SK-N-SH (cell line): Measurements from ENCODE around the gene KLF12. TPM values are rescaled to one million over a fixed set of nuclear protein-coding genes. Genes with fewer than 3 reads are reported as not detected.

Source experiments
- CTCF ChIA-PET: fragments of 300-600, 350-600 bp; formaldehyde crosslinking; extraction: SDS; loops from one replicate; lab custom pipeline; 2021; lab: Yijun Ruan, JAX
- POLR2A ChIA-PET: fragments of 350-600 bp; sonication (Branson Sonifier 250); formaldehyde crosslinking; extraction: SDS; loops from one replicate; lab custom pipeline; 2020; ENCODE audit warnings: antibody characterized with exemption, inconsistent platforms; lab: Yijun Ruan, JAX
- DNase-seq: peaks from one replicate; pipeline ENCODE4 v3.0.0; 2012
- H2AFZ ChIP-seq: fragments of 200-600 bp; sonication (generic); 2 replicates; pipeline ENCODE4 v1.8.1; 2016; ENCODE audit warnings: antibody characterized with exemption, mild to moderate bottlenecking, low read depth
- H3F3A ChIP-seq: fragments of 200-600 bp; sonication (generic); replicated peaks from 2 replicates; pipeline ENCODE3; 2016; ENCODE audit warnings: antibody characterized with exemption, mild to moderate bottlenecking; ENCODE audit not compliant: insufficient read depth
- H3K27ac ChIP-seq, 2 experiments: fragments of 200-500 bp in 1 of 2; fragments of 200-600 bp in 1 of 2; sonication (Bioruptor generic) in 1 of 2; sonication (generic), shearing (Covaris generic) in 1 of 2; 2 replicates each; pipeline versions ENCODE4 v1.5.1 to v1.6.1; 2014 to 2016; ENCODE audit warnings: low read depth in 2 of 2, inconsistent platforms in 1 of 2, low read length in 1 of 2, mild to moderate bottlenecking in 1 of 2, mixed read lengths in 1 of 2
- H3K27me3 ChIP-seq: fragments of 200-600 bp; sonication (generic), shearing (Covaris generic); 2 replicates; pipeline ENCODE4 v1.6.1; 2016; ENCODE audit warnings: mixed run types; ENCODE audit not compliant: insufficient read depth
- H3K36me3 ChIP-seq, 2 experiments: fragments of 200-500 bp in 1 of 2; fragments of 200-600 bp in 1 of 2; sonication (Bioruptor generic) in 1 of 2; sonication (generic) in 1 of 2; replicated peaks in 1 of 2; 2 replicates each; pipeline versions ENCODE3 to v1.5.1; 2014 to 2016; ENCODE audit warnings: low read length in 1 of 2, mild to moderate bottlenecking in 1 of 2; ENCODE audit not compliant: insufficient read depth in 2 of 2, control insufficient read depth in 1 of 2
- H3K4me1 ChIP-seq, 2 experiments: fragments of 200-500 bp in 1 of 2; fragments of 200-600 bp in 1 of 2; sonication (Bioruptor generic) in 1 of 2; sonication (generic), shearing (Covaris generic) in 1 of 2; 2 replicates each; pipeline versions ENCODE4 v1.5.1 to v1.6.1; 2014 to 2016; ENCODE audit warnings: low read depth in 1 of 2, low read length in 1 of 2, mixed run types in 1 of 2; ENCODE audit not compliant: insufficient read depth in 2 of 2, control insufficient read depth in 1 of 2
- H3K4me2 ChIP-seq: fragments of 200-600 bp; sonication (generic), shearing (Covaris generic); 2 replicates; pipeline ENCODE4 v1.6.1; 2017; ENCODE audit warnings: mixed run types
- H3K4me3 ChIP-seq, 2 experiments: fragments of 200-500 bp in 1 of 2; fragments of 200-600 bp in 1 of 2; sonication (Bioruptor generic) in 1 of 2; sonication (generic), shearing (Covaris generic) in 1 of 2; 2 replicates each; pipeline versions ENCODE4 v1.5.1 to v1.8.1; 2014 to 2016; ENCODE audit warnings: low read depth in 2 of 2, inconsistent platforms in 1 of 2, low read length in 1 of 2, mild to moderate bottlenecking in 1 of 2, mixed read lengths in 1 of 2, moderate library complexity in 1 of 2
- H3K79me2 ChIP-seq: fragments of 200-600 bp; sonication (generic); 2 replicates; pipeline ENCODE4 v1.8.1; 2017; ENCODE audit warnings: mild to moderate bottlenecking; ENCODE audit not compliant: insufficient read depth
- H3K9ac ChIP-seq: fragments of 200-600 bp; sonication (generic); 2 replicates; pipeline ENCODE4 v1.6.1; 2017; ENCODE audit warnings: mixed run types
- H3K9me2 ChIP-seq: fragments of 200-600 bp; sonication (generic); 2 replicates; pipeline ENCODE4 v1.6.1; 2017; ENCODE audit warnings: mixed run types
- H3K9me3 ChIP-seq: fragments of 200-600 bp; sonication (generic); 2 replicates; pipeline ENCODE4 v1.6.1; 2017; ENCODE audit warnings: mixed run types, mild to moderate bottlenecking, moderate library complexity
- H4K20me1 ChIP-seq: fragments of 200-600 bp; sonication (generic); 2 replicates; pipeline ENCODE4 v1.6.1; 2017; ENCODE audit warnings: mild to moderate bottlenecking, mixed run types; ENCODE audit not compliant: insufficient read depth
- CHD2 ChIP-seq: fragments of 150-350 bp; IDR thresholded peaks from 2 replicates; pipeline ENCODE4 v1.6.1; 2018; ENCODE audit warnings: low read length; ENCODE audit not compliant: partially characterized antibody
- EP300 ChIP-seq, 2 experiments: IDR thresholded peaks; 2 replicates each; pipeline versions ENCODE4 v1.4.0 to v1.6.1; 2012; ENCODE audit warnings: borderline replicate concordance in 1 of 2, low read depth in 1 of 2, low read length in 1 of 2
- EZH2phosphoT487 ChIP-seq: fragments of 200-600 bp; sonication (generic); IDR thresholded peaks from 2 replicates; pipeline ENCODE4 v1.6.1; 2017; ENCODE audit warnings: low read depth, mixed run types, mild to moderate bottlenecking, antibody characterized with exemption, moderate library complexity, borderline replicate concordance
- FOXJ3 ChIP-seq: sonication (generic); formaldehyde crosslinking; IDR thresholded peaks from 2 replicates; pipeline ENCODE4 v1.5.1; 2020; ENCODE audit warnings: mild to moderate bottlenecking, missing genetic modification reagents
- FOXM1 ChIP-seq: IDR thresholded peaks from 2 replicates; pipeline ENCODE4 v1.4.0; 2012; ENCODE audit warnings: low read depth, mild to moderate bottlenecking
- GATA2 ChIP-seq: sonication (generic); formaldehyde crosslinking; IDR thresholded peaks from 2 replicates; pipeline ENCODE4 v1.5.0; 2020; ENCODE audit warnings: mild to moderate bottlenecking, missing genetic modification reagents
- JUND ChIP-seq: IDR thresholded peaks from 2 replicates; pipeline ENCODE4 v1.4.0; 2012
- MEF2A ChIP-seq: IDR thresholded peaks from 2 replicates; pipeline ENCODE4 v1.4.0; 2012; ENCODE audit warnings: low read depth, borderline replicate concordance
- MXI1 ChIP-seq: IDR thresholded peaks from 2 replicates; pipeline ENCODE4 v1.6.1; 2012; ENCODE audit warnings: mild to moderate bottlenecking, low read depth, low read length, improper control_type of control experiment
- NFIC ChIP-seq: IDR thresholded peaks from 2 replicates; pipeline ENCODE4 v1.4.0; 2012; ENCODE audit warnings: borderline replicate concordance
- NRF1 ChIP-seq: IDR thresholded peaks from 2 replicates; pipeline ENCODE4 v1.6.1; 2012; ENCODE audit warnings: low read depth, mild to moderate bottlenecking, low read length
- RAD21 ChIP-seq: IDR thresholded peaks from 2 replicates; pipeline ENCODE4 v1.6.1; 2012; ENCODE audit warnings: mild to moderate bottlenecking, low read length
- RCOR1 ChIP-seq: fragments of 150-350 bp; IDR thresholded peaks from 2 replicates; pipeline ENCODE4 v1.6.1; 2017; ENCODE audit warnings: antibody characterized with exemption, low read length
- RFX5 ChIP-seq: IDR thresholded peaks from 2 replicates; pipeline ENCODE4 v1.6.1; 2012; ENCODE audit warnings: mild to moderate bottlenecking, improper control_type of control experiment, low read length
- RXRA ChIP-seq: IDR thresholded peaks from 2 replicates; pipeline ENCODE4 v1.4.0; 2012; ENCODE audit warnings: low read depth, mild to moderate bottlenecking, borderline replicate concordance
- SMC3 ChIP-seq: IDR thresholded peaks from 2 replicates; pipeline ENCODE4 v1.6.1; 2012; ENCODE audit warnings: low read depth, low read length, improper control_type of control experiment
- TCF12 ChIP-seq: IDR thresholded peaks from 2 replicates; pipeline ENCODE4 v1.4.0; 2012
- WGBS: methylation state at CpG from one replicate; pipeline ENCODE4 v1.1.6; 2017; ENCODE audit warnings: low lambda C conversion rate; 5-methylcytosine and 5-hydroxymethylcytosine counted together
- polyA plus RNA-seq, 3 experiments: library from polyadenylated mRNA; depleted of rRNA; stranded (reverse); fragments of >200 nt; gene quantifications; 2 replicates each; pipeline ENCODE4 v1.2.3, GENCODE V29; 2012
- TF ChIP-seq, protein P1 (sequence below): IDR thresholded peaks from 2 replicates; pipeline ENCODE4; 2012
- TF ChIP-seq, protein P2 (sequence below): fragments of 150-350 bp; IDR thresholded peaks from 2 replicates; pipeline ENCODE4 v1.6.1; 2016; ENCODE audit warnings: mild to moderate bottlenecking, low read depth, low read length
- TF ChIP-seq, protein P3 (sequence below): IDR thresholded peaks from 2 replicates; pipeline ENCODE4 v1.4.0; 2012; ENCODE audit warnings: low read depth, borderline replicate concordance
- TF ChIP-seq, protein P4 (sequence below): fragments of 150-350 bp; IDR thresholded peaks from 2 replicates; pipeline ENCODE4 v1.6.1; 2017; ENCODE audit warnings: antibody characterized with exemption, low read length, low read depth, borderline replicate concordance

KLF12 gene
- polyA plus RNA-seq, 1 of the 3 experiments (the other 2 are of a cell fraction): 2.4 TPM

DNA sequence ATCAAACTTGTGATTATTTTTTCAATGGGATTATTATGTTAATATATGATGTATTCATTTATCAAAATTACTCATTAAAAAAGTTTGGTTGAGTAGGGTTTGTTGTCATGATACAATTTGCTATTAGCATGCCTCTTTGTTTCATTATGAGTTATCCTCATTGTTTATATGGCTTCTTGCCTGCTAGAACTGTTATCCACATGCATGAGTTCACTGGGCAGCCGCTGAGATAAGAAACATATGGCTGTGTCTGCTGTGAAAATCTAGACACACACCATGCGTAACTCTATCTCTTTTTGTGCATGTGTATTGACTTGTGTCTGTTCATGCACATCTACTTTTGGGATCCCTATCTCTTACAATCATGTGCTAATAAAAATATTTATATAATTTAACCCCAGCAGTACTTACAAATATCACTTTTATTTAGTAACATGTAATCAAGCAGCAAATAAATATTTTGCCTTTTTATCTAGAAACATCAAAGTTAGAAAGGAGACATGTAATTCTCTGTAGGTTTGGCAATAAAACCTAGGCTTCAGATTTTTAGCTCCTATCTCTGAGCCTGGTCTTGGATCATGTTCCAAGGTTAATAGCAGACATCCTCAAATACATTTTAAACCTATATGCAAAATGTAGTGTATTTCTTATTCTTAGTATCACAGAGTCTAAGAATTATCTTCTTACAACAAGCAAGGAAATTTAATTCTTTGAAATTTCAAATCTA, 11.2 kb upstream of the KLF12 start:
- no peak overlapping the region for H3K4me2 ChIP-seq
- no peaks in the 10 kb centered on the region for H3K27me3 ChIP-seq
- H2AFZ ChIP-seq: no peak overlapping the region; the same call in 1 of the 2 replicates
- no peaks in the 10 kb centered on the region for H3K36me3 ChIP-seq
- H4K20me1 ChIP-seq: no peaks in the 10 kb centered on the region
- H3K9ac ChIP-seq: no peak overlapping the region
- no peak for TF ChIP-seq JUND
- peak in 1 of 2 experiments; percentile 87; a peak in 2 of 4 replicates for TF ChIP-seq EP300 (IDR thresholded peaks at IDR 0.05; ENCODE audit: borderline replicate concordance in 1 of 2, low read depth in 1 of 2, low read length in 1 of 2)
- peak; percentile 72 for TF ChIP-seq RCOR1
- TF ChIP-seq, protein P1, sequence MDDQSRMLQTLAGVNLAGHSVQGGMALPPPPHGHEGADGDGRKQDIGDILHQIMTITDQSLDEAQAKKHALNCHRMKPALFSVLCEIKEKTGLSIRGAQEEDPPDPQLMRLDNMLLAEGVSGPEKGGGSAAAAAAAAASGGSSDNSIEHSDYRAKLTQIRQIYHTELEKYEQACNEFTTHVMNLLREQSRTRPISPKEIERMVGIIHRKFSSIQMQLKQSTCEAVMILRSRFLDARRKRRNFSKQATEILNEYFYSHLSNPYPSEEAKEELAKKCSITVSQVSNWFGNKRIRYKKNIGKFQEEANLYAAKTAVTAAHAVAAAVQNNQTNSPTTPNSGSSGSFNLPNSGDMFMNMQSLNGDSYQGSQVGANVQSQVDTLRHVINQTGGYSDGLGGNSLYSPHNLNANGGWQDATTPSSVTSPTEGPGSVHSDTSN: no peak
- no peak for TF ChIP-seq FOXM1
- peak; percentile 69 for TF ChIP-seq TCF12
- peak; percentile 89 for TF ChIP-seq FOXJ3 (CRISPR knock-in tag)
- peak; percentile 34; the same call in 1 of the 2 replicates for TF ChIP-seq RAD21
- TF ChIP-seq MXI1: peak; percentile 85
- TF ChIP-seq GATA2: peak; percentile 92
- TF ChIP-seq SMC3: 0 out of 2 replicates have a peak, but pooled peaks have one; percentile 1
- no peak for TF ChIP-seq RFX5
- peak; percentile 68 for TF ChIP-seq CHD2
- peaks cover 3% of the 10 kb centered on the region for H3F3A ChIP-seq
- H3K27ac ChIP-seq: peak overlapping the region in 1 of 2 experiments; percentile 97; a peak in 2 of 4 replicates
- H3K4me1 ChIP-seq: peaks cover 0 to 13% of the 10 kb centered on the region in 2 experiments; a peak in 1 of 4 replicates
- no peak overlapping the region for H3K4me3 ChIP-seq
- 34% methylated on average over 2 of the region's 2 CpGs for WGBS
- DNase-seq: peak; percentile 70
- no peaks in the 10 kb centered on the region for H3K79me2 ChIP-seq
- H3K9me3 ChIP-seq: no peaks in the 10 kb centered on the region
- H3K9me2 ChIP-seq: no peaks in the 10 kb centered on the region
- POLR2A ChIA-PET: no interaction called here
- CTCF ChIA-PET: no interaction called here

DNA sequence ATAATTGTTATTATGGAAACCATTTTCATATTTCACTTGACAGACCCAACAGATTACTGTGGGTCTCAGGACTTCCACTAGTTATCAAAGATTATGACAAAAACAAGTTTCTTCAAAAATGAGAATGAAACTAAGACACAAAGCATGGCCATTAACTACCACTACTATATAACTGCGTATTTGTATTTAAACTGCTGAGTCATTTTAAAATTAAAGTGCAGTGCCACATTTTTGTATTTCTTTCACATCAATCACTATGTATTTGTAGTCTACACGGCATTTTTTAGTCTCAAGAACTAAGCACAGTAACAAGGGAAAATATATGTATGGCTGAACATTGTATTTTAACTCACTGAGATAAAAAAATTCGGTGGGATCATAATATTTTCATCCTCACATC, 10.1 kb upstream of the KLF12 start:
- H3K9me2 ChIP-seq: no peaks in the 10 kb centered on the region; the same call in 1 of the 2 replicates
- ChIA-PET CTCF (no interaction called here), POLR2A (no interaction called here)
- no peaks in the 10 kb centered on the region for H4K20me1 ChIP-seq
- WGBS: 78% methylated on average over 3 of the region's 3 CpGs
- DNase-seq: no peak
- peaks cover 3% of the 10 kb centered on the region for H3F3A ChIP-seq
- peaks cover 0 to 13% of the 10 kb centered on the region in 2 experiments; a peak in 1 of 4 replicates for H3K4me1 ChIP-seq
- H3K9me3 ChIP-seq: no peaks in the 10 kb centered on the region
- no peaks in the 10 kb centered on the region for H3K27me3 ChIP-seq
- H3K79me2 ChIP-seq: no peaks in the 10 kb centered on the region
- H3K4me3 ChIP-seq: no peak overlapping the region
- peak overlapping the region in 1 of 2 experiments; percentile 97; a peak in 2 of 4 replicates for H3K27ac ChIP-seq
- H2AFZ ChIP-seq: no peak overlapping the region
- H3K36me3 ChIP-seq: no peaks in the 10 kb centered on the region
- no peak overlapping the region for H3K4me2 ChIP-seq
- H3K9ac ChIP-seq: no peak overlapping the region
- no peak for TF ChIP-seq EZH2phosphoT487
- TF ChIP-seq JUND: no peak
- no peak for TF ChIP-seq SMC3
- no peak for TF ChIP-seq NRF1
- no peak for TF ChIP-seq CHD2
- TF ChIP-seq, protein P2, sequence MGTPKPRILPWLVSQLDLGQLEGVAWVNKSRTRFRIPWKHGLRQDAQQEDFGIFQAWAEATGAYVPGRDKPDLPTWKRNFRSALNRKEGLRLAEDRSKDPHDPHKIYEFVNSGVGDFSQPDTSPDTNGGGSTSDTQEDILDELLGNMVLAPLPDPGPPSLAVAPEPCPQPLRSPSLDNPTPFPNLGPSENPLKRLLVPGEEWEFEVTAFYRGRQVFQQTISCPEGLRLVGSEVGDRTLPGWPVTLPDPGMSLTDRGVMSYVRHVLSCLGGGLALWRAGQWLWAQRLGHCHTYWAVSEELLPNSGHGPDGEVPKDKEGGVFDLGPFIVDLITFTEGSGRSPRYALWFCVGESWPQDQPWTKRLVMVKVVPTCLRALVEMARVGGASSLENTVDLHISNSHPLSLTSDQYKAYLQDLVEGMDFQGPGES: no peak
- TF ChIP-seq EP300 (IDR thresholded peaks at IDR 0.05; ENCODE audit: borderline replicate concordance in 1 of 2, low read depth in 1 of 2, low read length in 1 of 2): no peak
- no peak for TF ChIP-seq GATA2
- no peak for TF ChIP-seq MXI1
- no peak for TF ChIP-seq RFX5
- TF ChIP-seq, protein P3, sequence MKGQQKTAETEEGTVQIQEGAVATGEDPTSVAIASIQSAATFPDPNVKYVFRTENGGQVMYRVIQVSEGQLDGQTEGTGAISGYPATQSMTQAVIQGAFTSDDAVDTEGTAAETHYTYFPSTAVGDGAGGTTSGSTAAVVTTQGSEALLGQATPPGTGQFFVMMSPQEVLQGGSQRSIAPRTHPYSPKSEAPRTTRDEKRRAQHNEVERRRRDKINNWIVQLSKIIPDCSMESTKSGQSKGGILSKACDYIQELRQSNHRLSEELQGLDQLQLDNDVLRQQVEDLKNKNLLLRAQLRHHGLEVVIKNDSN: no peak
- no peak for TF ChIP-seq RXRA
- TF ChIP-seq RCOR1: no peak
- TF ChIP-seq, protein P4, sequence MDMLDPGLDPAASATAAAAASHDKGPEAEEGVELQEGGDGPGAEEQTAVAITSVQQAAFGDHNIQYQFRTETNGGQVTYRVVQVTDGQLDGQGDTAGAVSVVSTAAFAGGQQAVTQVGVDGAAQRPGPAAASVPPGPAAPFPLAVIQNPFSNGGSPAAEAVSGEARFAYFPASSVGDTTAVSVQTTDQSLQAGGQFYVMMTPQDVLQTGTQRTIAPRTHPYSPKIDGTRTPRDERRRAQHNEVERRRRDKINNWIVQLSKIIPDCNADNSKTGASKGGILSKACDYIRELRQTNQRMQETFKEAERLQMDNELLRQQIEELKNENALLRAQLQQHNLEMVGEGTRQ: no peak
- no peak for TF ChIP-seq NFIC
- no peak for TF ChIP-seq MEF2A
